H9 (cell line): ENCODE results near the gene RBFOX1. TPM values are rescaled to one million over a fixed set of nuclear protein-coding genes. Genes with fewer than 3 reads are reported as not detected.

Source experiments
- DNase-seq: peaks from one replicate; pipeline ENCODE4 v3.0.0-alpha.2; 2017
- H2AFZ ChIP-seq: one replicate; pipeline ENCODE4 v1.6.1; 2013; ENCODE audit warnings: mild to moderate bottlenecking, low read length, control low read depth, moderate library complexity
- H2AK5ac ChIP-seq: 2 replicates; pipeline ENCODE4 v1.6.1; 2013; ENCODE audit warnings: low read length, control low read depth, mixed read lengths; ENCODE audit not compliant: insufficient read length
- H2BK120ac ChIP-seq: one replicate; pipeline ENCODE4 v1.6.1; 2013; ENCODE audit warnings: low read depth, mild to moderate bottlenecking, low read length, control low read depth, inconsistent platforms; ENCODE audit not compliant: poor library complexity, severe bottlenecking
- H2BK12ac ChIP-seq: 2 replicates; pipeline ENCODE4 v1.6.1; 2013; ENCODE audit warnings: low read length, control low read depth, mixed read lengths, low read depth; ENCODE audit not compliant: insufficient read length
- H2BK15ac ChIP-seq: 2 replicates; pipeline ENCODE4 v1.6.1; 2013; ENCODE audit warnings: low read depth, low read length, control low read depth
- H2BK20ac ChIP-seq: one replicate; pipeline ENCODE4 v1.6.1; 2013; ENCODE audit warnings: low read depth, mild to moderate bottlenecking, low read length, control low read depth, inconsistent platforms; ENCODE audit not compliant: poor library complexity, severe bottlenecking
- H2BK5ac ChIP-seq: 2 replicates; pipeline ENCODE4 v1.6.1; 2013; ENCODE audit warnings: low read length, control low read depth, mixed read lengths; ENCODE audit not compliant: insufficient read length
- H3K14ac ChIP-seq: 2 replicates; pipeline ENCODE4 v1.6.1; 2013; ENCODE audit warnings: low read length, control low read depth; ENCODE audit not compliant: insufficient read depth
- H3K18ac ChIP-seq: 2 replicates; pipeline ENCODE4 v1.6.1; 2013; ENCODE audit warnings: low read depth, mild to moderate bottlenecking, mixed read lengths, low read length, control low read depth; ENCODE audit not compliant: insufficient read length
- H3K23ac ChIP-seq: 2 replicates; pipeline ENCODE4 v1.6.1; 2013; ENCODE audit warnings: low read length, control low read depth, mixed read lengths, low read depth; ENCODE audit not compliant: insufficient read length
- H3K23me2 ChIP-seq: 2 replicates; pipeline ENCODE4 v1.6.1; 2013; ENCODE audit warnings: low read depth, mild to moderate bottlenecking, mixed read lengths, low read length, control low read depth; ENCODE audit not compliant: insufficient read length, poor library complexity, severe bottlenecking
- H3K27ac ChIP-seq: 2 replicates; pipeline ENCODE4 v1.5.1; 2013; ENCODE audit warnings: low read length, control low read depth, mixed read lengths, low read depth; ENCODE audit not compliant: insufficient read length
- H3K27me3 ChIP-seq: 2 replicates; pipeline ENCODE4 v1.6.1; 2013; ENCODE audit warnings: low read length, control low read depth, inconsistent platforms; ENCODE audit not compliant: insufficient read depth
- H3K4ac ChIP-seq: 2 replicates; pipeline ENCODE4 v1.6.1; 2013; ENCODE audit warnings: low read depth, mild to moderate bottlenecking, control low read depth, inconsistent platforms, low read length, moderate library complexity
- H3K4me1 ChIP-seq: 2 replicates; pipeline ENCODE4 v1.6.1; 2013; ENCODE audit warnings: low read length, control low read depth, inconsistent platforms; ENCODE audit not compliant: insufficient read depth
- H3K4me2 ChIP-seq: 2 replicates; pipeline ENCODE4 v1.6.1; 2013; ENCODE audit warnings: low read length, control low read depth, mixed read lengths; ENCODE audit not compliant: insufficient read length, insufficient read depth
- H3K56ac ChIP-seq: 2 replicates; pipeline ENCODE4 v1.6.1; 2013; ENCODE audit warnings: low read depth, mild to moderate bottlenecking, mixed read lengths, low read length, control low read depth; ENCODE audit not compliant: insufficient read length
- H3K79me1 ChIP-seq: 2 replicates; pipeline ENCODE4 v1.6.1; 2013; ENCODE audit warnings: low read depth, mild to moderate bottlenecking, moderate library complexity, low read length, control low read depth, inconsistent platforms; ENCODE audit not compliant: insufficient read depth, poor library complexity, severe bottlenecking
- H3K79me2 ChIP-seq: 2 replicates; pipeline ENCODE4 v1.6.1; 2013; ENCODE audit warnings: low read length, control low read depth, inconsistent platforms; ENCODE audit not compliant: insufficient read depth
- H3K9ac ChIP-seq: 2 replicates; pipeline ENCODE4 v1.6.1; 2013; ENCODE audit warnings: low read length, control low read depth, mixed read lengths; ENCODE audit not compliant: insufficient read length; ENCODE audit errors: extremely low read depth
- H3K9me3 ChIP-seq: one replicate; pipeline ENCODE4 v1.6.1; 2013; ENCODE audit warnings: low read depth, low read length, inconsistent platforms; ENCODE audit not compliant: control insufficient read depth
- H3T11ph ChIP-seq: one replicate; pipeline ENCODE4 v1.6.1; 2013; ENCODE audit warnings: mild to moderate bottlenecking, low read length, control low read depth, inconsistent platforms
- H4K20me1 ChIP-seq: one replicate; pipeline ENCODE4 v1.6.1; 2013; ENCODE audit not compliant: control insufficient read depth, insufficient read length, insufficient read depth
- H4K5ac ChIP-seq: 2 replicates; pipeline ENCODE4 v1.6.1; 2013; ENCODE audit warnings: low read depth, mild to moderate bottlenecking, mixed read lengths, low read length, control low read depth; ENCODE audit not compliant: insufficient read length
- H4K8ac ChIP-seq: replicated peaks from 2 replicates; pipeline ENCODE4 v1.6.1; 2013; ENCODE audit warnings: low read length, control low read depth, mixed read lengths, low read depth; ENCODE audit not compliant: insufficient read length
- H4K91ac ChIP-seq: 2 replicates; pipeline ENCODE4 v1.6.1; 2013; ENCODE audit warnings: low read depth, mild to moderate bottlenecking, moderate library complexity, mixed read lengths, low read length, control low read depth; ENCODE audit not compliant: insufficient read length
- H3K27ac Mint-ChIP-seq, 3 experiments: 2 replicates in 2 of 3; 3 replicates in 1 of 3; pipeline ENCODE4 v1.8.0; 2020 to 2021; ENCODE audit warnings: mixed read lengths in 3 of 3, mild to moderate bottlenecking in 1 of 3, moderate library complexity in 1 of 3
- H3K27me3 Mint-ChIP-seq: 2 replicates; pipeline ENCODE4 v1.8.0; 2021; ENCODE audit warnings: low read depth, mild to moderate bottlenecking, moderate library complexity, mixed read lengths
- H3K36me3 Mint-ChIP-seq, 3 experiments: 2 replicates in 2 of 3; 3 replicates in 1 of 3; pipeline ENCODE4 v1.8.0; 2020 to 2021; ENCODE audit warnings: low read depth in 3 of 3, mixed read lengths in 3 of 3; ENCODE audit not compliant: insufficient read depth in 1 of 3
- H3K4me1 Mint-ChIP-seq, 2 experiments: 2 replicates each; pipeline ENCODE4 v1.8.0; 2020; ENCODE audit warnings: mixed read lengths in 2 of 2
- H3K4me3 Mint-ChIP-seq, 2 experiments: 2 replicates in 1 of 2; 3 replicates in 1 of 2; pipeline ENCODE4 v1.8.0; 2020 to 2021; ENCODE audit warnings: mild to moderate bottlenecking in 2 of 2, mixed read lengths in 2 of 2, moderate library complexity in 1 of 2
- H3K9me3 Mint-ChIP-seq, 2 experiments: 2 replicates in 1 of 2; 3 replicates in 1 of 2; pipeline ENCODE4 v1.8.0; 2020; ENCODE audit warnings: mild to moderate bottlenecking in 2 of 2, mixed read lengths in 2 of 2, moderate library complexity in 1 of 2
- CTCF ChIP-seq: fragments of 200-600 bp; sonication (generic); conservative IDR thresholded peaks from 3 replicates; pipeline ENCODE4 v1.8.0; 2021; ENCODE audit warnings: antibody characterized with exemption, mild to moderate bottlenecking
- WGBS: extraction: QIAGEN DNeasy Blood & Tissue Kit; methylation state at CpG from one replicate; pipeline ENCODE4 v1.1.7; 2013; ENCODE audit warnings: missing lambda C conversion rate, low lambda C conversion rate, mixed read lengths; ENCODE audit not compliant: insufficient read length; ENCODE audit errors: extremely low coverage; 5-methylcytosine and 5-hydroxymethylcytosine counted together
- total RNA-seq: library from RNA; stranded (reverse); gene quantifications from 2 replicates; pipeline ENCODE4 v1.2.1, GENCODE V29; 2021

RBFOX1 gene
- total RNA-seq, 1 experiment from 2014 or later, result 2.0 TPM

GRCh38 chr16:7628981-7629380 lies 296.3 kb downstream of the RBFOX1 start:
- Histone ChIP-seq H4K8ac (no peak overlapping the region), H3K23ac (no peak overlapping the region), H3K14ac (no peak overlapping the region), H3K18ac (no peak overlapping the region), H3K4ac (no peak overlapping the region), H3K4me2 (no peak overlapping the region), H4K91ac (no peak overlapping the region), H2BK15ac (no peak overlapping the region), H3K9me3 (no peaks in the 10 kb centered on the region), H2AFZ (no peak overlapping the region), H3T11ph (no peak overlapping the region), H2BK20ac (no peak overlapping the region), H3K9ac (no peak overlapping the region), H3K23me2 (no peaks in the 10 kb centered on the region), H3K27ac (no peak overlapping the region), H3K79me2 (no peaks in the 10 kb centered on the region), H3K27me3 (no peaks in the 10 kb centered on the region), H3K4me1 (peaks cover 5% of the 10 kb centered on the region; the same call in 1 of the 2 replicates), H2AK5ac (no peak overlapping the region), H4K5ac (no peak overlapping the region), H3K79me1 (no peaks in the 10 kb centered on the region), H2BK120ac (no peak overlapping the region), H2BK12ac (no peak overlapping the region), H3K56ac (no peak overlapping the region), H2BK5ac (no peak overlapping the region), H4K20me1 (no peaks in the 10 kb centered on the region)
- no CpG with 5 or more reads among the region's 6 CpGs for WGBS
- Mint-ChIP-seq H3K4me1 (peaks cover 26 to 30% of the 10 kb centered on the region in 2 experiments), H3K27ac (no peak overlapping the region), H3K36me3 (no peaks in the 10 kb centered on the region), H3K4me3 (no peak overlapping the region), H3K9me3 (no peaks in the 10 kb centered on the region), H3K27me3 (peaks cover 2% of the 10 kb centered on the region; the same call in 1 of the 2 replicates)
- DNase-seq, result no peak
- TF ChIP-seq CTCF, result no peak
